Karpas-422 (cell line): ENCODE data around the gene ZNF492. TPM values are rescaled to one million over a fixed set of nuclear protein-coding genes. Genes with fewer than 3 reads are reported as not detected.
"Not testable (repeated sequence)": the region's sequence is repeated elsewhere in the genome, so short reads cannot be mapped to it uniquely, and the experiment has no call there.

Experiments
- DNase-seq: peaks from one replicate; pipeline ENCODE4 v3.0.0-alpha.2; 2015
- H2AFZ ChIP-seq: fragments of 200-600 bp; sonication (generic); 2 replicates; pipeline ENCODE4 v1.6.1; 2014; ENCODE audit warnings: antibody characterized with exemption, low read length, mixed read lengths
- H3K27ac ChIP-seq: fragments of 200-600 bp; sonication (generic); 2 replicates; pipeline ENCODE4 v1.5.1; 2014; ENCODE audit warnings: mild to moderate bottlenecking, low read length, moderate library complexity
- H3K27me3 ChIP-seq: fragments of 200-600 bp; sonication (generic); 2 replicates; pipeline ENCODE4 v1.6.1; 2014; ENCODE audit warnings: low read length, mixed read lengths
- H3K36me3 ChIP-seq: fragments of 200-600 bp; sonication (generic); 2 replicates; pipeline ENCODE4 v1.6.1; 2014; ENCODE audit warnings: low read length, mixed read lengths; ENCODE audit not compliant: insufficient read depth
- H3K4me1 ChIP-seq: fragments of 200-600 bp; sonication (generic); 2 replicates; pipeline ENCODE4 v1.6.1; 2014; ENCODE audit warnings: mild to moderate bottlenecking, low read length, mixed read lengths
- H3K4me2 ChIP-seq: fragments of 200-600 bp; sonication (generic); 2 replicates; pipeline ENCODE4 v1.6.1; 2014; ENCODE audit warnings: low read length, low read depth, mild to moderate bottlenecking; ENCODE audit not compliant: poor library complexity, severe bottlenecking
- H3K4me3 ChIP-seq: fragments of 200-600 bp; sonication (generic); 2 replicates; pipeline ENCODE4 v1.5.1; 2014; ENCODE audit warnings: mild to moderate bottlenecking, antibody characterized with exemption, low read length, mixed read lengths
- H3K79me2 ChIP-seq: fragments of 200-600 bp; sonication (generic); 2 replicates; pipeline ENCODE4 v1.6.1; 2014; ENCODE audit warnings: mild to moderate bottlenecking, low read length, mixed read lengths
- H3K9ac ChIP-seq: fragments of 200-600 bp; sonication (generic); 2 replicates; pipeline ENCODE4 v1.6.0; 2014; ENCODE audit warnings: low read length
- H3K9me2 ChIP-seq: fragments of 200-600 bp; sonication (generic), shearing (Covaris generic); replicated peaks from 2 replicates; pipeline ENCODE4 v1.6.0; 2014; ENCODE audit warnings: mild to moderate bottlenecking, low read length, moderate library complexity; ENCODE audit not compliant: insufficient read depth
- H3K9me3 ChIP-seq: fragments of 300-700, 200-600 bp; sonication (generic); 2 replicates; pipeline ENCODE4 v1.6.1; 2014; ENCODE audit warnings: low read length, mixed read lengths
- H4K20me1 ChIP-seq: fragments of 200-600 bp; sonication (generic); 2 replicates; pipeline ENCODE4 v1.6.1; 2014; ENCODE audit warnings: mild to moderate bottlenecking, antibody characterized with exemption, low read length, low read depth; ENCODE audit not compliant: insufficient read depth
- total RNA-seq: library from RNA; depleted of rRNA; stranded (reverse); fragments of >200 nt; shearing (Covaris generic); gene quantifications from 2 replicates; pipeline ENCODE4 v1.2.3, GENCODE V29; 2014; ENCODE audit warnings: low replicate concordance

ZNF492 gene
- total RNA-seq, 1 experiment from 2014 or later: not detected

DNA sequence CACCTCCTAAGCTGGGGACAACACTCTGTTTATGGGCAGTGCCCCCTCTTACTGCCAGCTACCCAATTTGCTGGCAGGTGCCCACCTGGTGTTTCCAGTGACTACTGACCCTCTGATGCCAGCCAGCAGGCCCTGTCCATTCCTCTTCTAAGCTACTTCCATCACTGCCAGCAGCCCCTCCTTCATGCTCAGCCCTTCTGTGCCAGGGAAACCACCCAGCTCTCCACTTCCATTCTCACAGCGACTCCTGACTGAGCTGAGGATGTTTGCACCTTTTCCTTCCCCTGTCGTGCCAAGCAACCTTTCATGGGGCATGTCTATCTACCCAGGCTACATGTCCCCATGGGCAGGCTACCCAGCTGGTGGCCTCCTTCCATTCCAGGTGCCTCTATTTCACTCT is 24.0 kb upstream of the ZNF492 start:
- no peaks in the 10 kb centered on the region for H3K9me2 ChIP-seq
- H4K20me1 ChIP-seq: no peaks in the 10 kb centered on the region
- no peak overlapping the region for H3K4me3 ChIP-seq
- no peaks in the 10 kb centered on the region for H3K36me3 ChIP-seq
- no peaks in the 10 kb centered on the region for H3K27me3 ChIP-seq
- no peak overlapping the region for H3K4me2 ChIP-seq
- H3K9me3 ChIP-seq: peaks cover 8% of the 10 kb centered on the region
- no peaks in the 10 kb centered on the region for H3K79me2 ChIP-seq
- H3K4me1 ChIP-seq: no peaks in the 10 kb centered on the region
- H2AFZ ChIP-seq: no peak overlapping the region
- no peak overlapping the region for H3K27ac ChIP-seq
- no peak for DNase-seq
- no peak overlapping the region for H3K9ac ChIP-seq

DNA sequence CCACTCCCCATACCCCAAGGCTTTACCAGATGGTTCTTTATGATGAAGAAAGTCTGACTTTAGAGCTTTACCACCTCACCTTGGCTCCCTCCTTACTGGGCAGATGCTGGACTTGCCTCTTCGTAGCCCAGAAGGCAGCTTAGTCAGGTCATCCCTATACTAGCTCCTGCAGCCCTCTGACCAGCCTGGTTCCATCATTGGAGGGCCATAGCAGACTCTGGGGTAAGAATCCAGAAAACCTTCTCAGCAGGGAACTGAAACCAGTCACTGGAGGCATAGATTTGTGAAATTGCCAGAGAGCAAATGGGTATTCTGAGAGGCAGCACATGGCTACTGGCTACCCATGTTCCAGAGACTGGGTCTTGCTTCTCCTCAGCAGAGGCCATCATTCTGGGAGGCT is 21.8 kb upstream of the ZNF492 start:
- Histone ChIP-seq H3K27ac (no peak overlapping the region), H3K4me3 (no peak overlapping the region), H3K9me2 (no peaks in the 10 kb centered on the region), H3K27me3 (no peaks in the 10 kb centered on the region), H3K9me3 (peaks cover 13% of the 10 kb centered on the region), H3K4me2 (no peak overlapping the region), H4K20me1 (no peaks in the 10 kb centered on the region), H3K9ac (no peak overlapping the region), H3K4me1 (no peaks in the 10 kb centered on the region), H3K36me3 (no peaks in the 10 kb centered on the region), H3K79me2 (no peaks in the 10 kb centered on the region), H2AFZ (no peak overlapping the region)
- no peak for DNase-seq

DNA sequence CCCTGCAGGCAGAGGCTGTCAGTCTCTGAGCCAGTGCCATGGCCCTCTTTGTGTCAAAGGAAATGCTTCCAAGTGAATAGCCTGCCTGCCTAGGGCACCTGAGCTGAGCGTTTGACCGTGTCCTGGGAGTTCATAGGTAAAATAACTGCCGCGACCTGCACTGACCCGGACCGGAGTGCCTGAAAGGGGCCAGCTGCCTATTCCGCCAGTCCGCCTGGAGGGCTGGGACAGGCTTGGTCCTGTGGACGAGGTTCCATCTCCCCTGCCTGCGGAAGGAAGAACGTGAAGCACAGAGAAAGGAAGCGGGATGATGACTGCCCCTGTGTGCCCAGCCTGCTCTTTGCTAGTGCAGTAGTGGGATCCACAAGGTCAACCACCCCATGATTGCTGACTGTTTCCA is 17.5 kb upstream of the ZNF492 start:
- H3K4me2 ChIP-seq: no peak overlapping the region
- H3K4me1 ChIP-seq: no peaks in the 10 kb centered on the region
- no peaks in the 10 kb centered on the region for H3K36me3 ChIP-seq
- H3K9me2 ChIP-seq: no peaks in the 10 kb centered on the region
- peaks cover 17% of the 10 kb centered on the region; the same call in 1 of the 2 replicates for H3K9me3 ChIP-seq
- H3K4me3 ChIP-seq: no peak overlapping the region
- H3K27me3 ChIP-seq: no peaks in the 10 kb centered on the region
- no peak for DNase-seq
- no peak overlapping the region for H3K9ac ChIP-seq
- no peaks in the 10 kb centered on the region for H3K79me2 ChIP-seq
- no peaks in the 10 kb centered on the region for H4K20me1 ChIP-seq
- no peak overlapping the region for H3K27ac ChIP-seq
- no peak overlapping the region for H2AFZ ChIP-seq

DNA sequence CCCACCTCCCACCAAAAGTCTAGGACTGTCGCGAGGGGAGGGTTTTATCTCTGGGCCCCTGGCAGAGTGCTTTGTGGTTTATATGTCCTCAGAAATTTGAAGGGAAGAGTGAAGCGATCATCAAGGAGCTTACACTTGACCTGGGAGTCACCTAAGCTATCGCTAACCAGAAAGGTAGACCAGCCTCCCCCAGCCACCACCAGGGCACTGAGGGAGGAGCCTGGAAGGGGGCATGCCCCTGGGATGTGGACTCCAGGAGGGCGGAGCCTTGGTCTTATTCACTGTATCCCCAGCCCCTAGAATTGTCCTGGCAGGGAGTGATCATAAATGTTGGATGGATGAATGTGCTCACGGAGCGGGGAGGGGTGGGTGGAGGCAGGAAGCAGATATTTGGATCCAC is 16.9 kb upstream of the ZNF492 start:
- H3K27me3 ChIP-seq, H3K9me2 ChIP-seq, H3K36me3 ChIP-seq, H3K27ac ChIP-seq, H3K4me2 ChIP-seq, H3K4me3 ChIP-seq, H4K20me1 ChIP-seq, H3K9ac ChIP-seq, H2AFZ ChIP-seq, H3K79me2 ChIP-seq, H3K4me1 ChIP-seq, DNase-seq: not testable (repeated sequence)
- peaks cover 16% of the 10 kb centered on the region; the same call in 1 of the 2 replicates for H3K9me3 ChIP-seq

DNA sequence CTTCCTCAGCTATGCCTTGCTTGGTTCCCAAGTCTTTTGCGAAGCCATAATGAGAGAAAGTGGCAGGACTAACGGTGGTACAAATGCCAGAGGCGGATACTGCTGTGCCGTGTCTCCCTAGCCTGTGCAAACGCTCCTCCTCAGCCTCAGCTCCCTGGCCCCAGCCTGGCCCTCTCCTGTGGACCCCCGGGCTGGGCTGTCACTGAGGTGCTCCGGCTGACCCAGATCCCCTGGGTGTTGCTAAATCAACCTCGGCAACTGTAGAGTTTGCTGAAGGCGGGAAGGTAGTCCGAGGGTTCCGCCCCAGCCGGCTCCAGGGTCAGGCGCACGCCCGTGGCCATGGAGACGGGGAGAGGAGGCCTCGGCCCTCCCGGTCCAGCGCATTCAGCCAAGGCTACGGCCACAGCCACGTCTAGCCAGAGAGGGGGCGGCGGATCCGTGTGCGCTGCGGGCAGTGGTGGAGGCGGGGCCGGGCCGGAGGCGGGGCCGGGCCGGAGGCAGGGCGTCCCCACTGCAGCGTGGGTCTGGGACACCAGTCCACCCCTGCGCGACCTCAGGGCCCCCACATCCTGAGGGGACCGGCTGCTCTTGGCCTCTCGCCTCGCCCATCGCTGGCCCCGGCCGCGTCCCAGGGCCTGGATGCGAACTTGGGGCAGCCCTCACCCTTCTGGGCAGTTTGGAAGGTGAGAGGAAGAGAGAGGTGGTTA is 16.4 kb upstream of the ZNF492 start:
- Histone ChIP-seq H2AFZ (no peak overlapping the region), H4K20me1 (no peaks in the 10 kb centered on the region), H3K9me2 (no peaks in the 10 kb centered on the region), H3K4me2 (no peak overlapping the region), H3K79me2 (no peaks in the 10 kb centered on the region), H3K9me3 (peaks cover 12% of the 10 kb centered on the region; the same call in 1 of the 2 replicates), H3K36me3 (no peaks in the 10 kb centered on the region), H3K4me3 (no peak overlapping the region), H3K4me1 (no peaks in the 10 kb centered on the region), H3K9ac (no peak overlapping the region), H3K27ac (no peak overlapping the region), H3K27me3 (no peaks in the 10 kb centered on the region)
- no peak for DNase-seq

DNA sequence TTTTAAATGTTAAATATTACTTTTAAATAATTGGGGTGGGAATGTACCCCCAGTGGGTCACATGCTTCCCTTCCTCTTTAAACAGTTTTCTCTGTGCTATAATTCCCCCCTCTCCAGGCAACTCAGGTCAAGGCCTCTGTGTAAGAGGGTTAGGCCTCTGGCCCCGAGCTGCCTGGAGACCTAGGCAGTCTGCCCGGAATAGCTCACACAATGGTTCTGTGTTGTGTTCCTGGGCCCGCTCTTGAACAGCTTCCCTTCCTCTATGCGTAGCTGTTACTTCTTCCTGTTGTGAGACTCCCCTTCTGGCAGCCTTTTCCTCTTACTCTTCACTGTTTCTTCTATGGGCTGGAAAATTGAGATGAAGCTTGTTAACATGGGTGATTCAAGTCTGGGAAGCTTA is 14.8 kb upstream of the ZNF492 start:
- H3K36me3 ChIP-seq: no peaks in the 10 kb centered on the region
- no peak for DNase-seq
- H3K4me2 ChIP-seq: no peak overlapping the region
- no peaks in the 10 kb centered on the region for H3K9me2 ChIP-seq
- peaks cover 12% of the 10 kb centered on the region; the same call in 1 of the 2 replicates for H3K9me3 ChIP-seq
- no peaks in the 10 kb centered on the region for H4K20me1 ChIP-seq
- H3K27me3 ChIP-seq: no peaks in the 10 kb centered on the region
- H3K4me1 ChIP-seq: no peaks in the 10 kb centered on the region
- H3K9ac ChIP-seq: no peak overlapping the region
- no peaks in the 10 kb centered on the region for H3K79me2 ChIP-seq
- H3K27ac ChIP-seq: no peak overlapping the region
- no peak overlapping the region for H3K4me3 ChIP-seq
- H2AFZ ChIP-seq: no peak overlapping the region

DNA sequence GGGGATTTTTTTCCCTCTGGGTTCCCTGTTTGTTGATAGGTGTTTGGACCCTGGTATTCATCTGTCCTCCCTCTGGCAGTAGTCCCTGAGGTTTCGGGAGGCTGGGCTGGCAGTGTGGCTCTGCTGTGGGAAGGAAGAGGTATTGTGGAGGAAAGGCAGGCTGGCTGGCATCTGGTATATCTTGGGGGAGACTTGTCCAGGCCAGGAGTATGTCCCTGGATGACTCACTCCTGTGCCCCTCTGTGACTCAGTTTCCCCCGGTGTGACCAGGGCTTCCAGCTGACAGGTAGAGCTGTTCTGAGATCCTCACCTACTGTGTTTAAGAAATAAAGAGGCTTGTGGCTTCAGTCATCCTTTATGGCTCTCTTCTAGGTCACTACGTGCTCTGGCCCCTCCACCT is 14.2 kb upstream of the ZNF492 start:
- H3K4me3 ChIP-seq: no peak overlapping the region
- no peaks in the 10 kb centered on the region for H3K9me2 ChIP-seq
- H3K27ac ChIP-seq: no peak overlapping the region
- H3K27me3 ChIP-seq: no peaks in the 10 kb centered on the region
- no peak overlapping the region for H2AFZ ChIP-seq
- peaks cover 15% of the 10 kb centered on the region; the same call in 1 of the 2 replicates for H3K9me3 ChIP-seq
- H3K9ac ChIP-seq: no peak overlapping the region
- no peaks in the 10 kb centered on the region for H3K79me2 ChIP-seq
- no peaks in the 10 kb centered on the region for H4K20me1 ChIP-seq
- DNase-seq: no peak
- no peak overlapping the region for H3K4me2 ChIP-seq
- no peaks in the 10 kb centered on the region for H3K4me1 ChIP-seq
- H3K36me3 ChIP-seq: no peaks in the 10 kb centered on the region

DNA sequence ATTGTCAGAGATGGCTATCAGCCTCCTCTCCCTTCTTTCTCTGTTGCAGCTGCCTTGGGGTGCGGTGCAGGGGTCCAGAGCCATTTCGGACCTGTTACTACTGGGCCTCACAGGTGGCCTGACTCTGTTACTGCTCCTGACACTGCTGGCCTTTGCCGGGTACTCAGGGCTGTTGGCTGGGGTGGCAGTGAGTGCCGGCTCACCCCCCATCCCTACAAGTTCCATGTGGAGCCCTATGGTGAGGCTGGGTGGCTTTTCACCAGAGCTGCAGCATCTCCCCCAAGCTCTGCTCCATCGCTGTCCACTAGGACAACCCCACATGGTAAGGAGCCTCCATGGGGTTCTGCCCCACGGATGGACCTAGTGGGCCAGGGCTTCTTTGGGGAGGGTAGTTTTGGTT is 13.7 kb upstream of the ZNF492 start:
- Histone ChIP-seq H3K27ac (no peak overlapping the region), H3K9me3 (peaks cover 15% of the 10 kb centered on the region; the same call in 1 of the 2 replicates)

More for the DNA sequence above, 13.7 kb upstream of the ZNF492 start:
- no peak for DNase-seq
- Histone ChIP-seq H3K79me2 (no peaks in the 10 kb centered on the region), H3K9me2 (no peaks in the 10 kb centered on the region), H3K4me3 (no peak overlapping the region), H3K4me2 (no peak overlapping the region), H4K20me1 (no peaks in the 10 kb centered on the region), H3K4me1 (no peaks in the 10 kb centered on the region), H3K36me3 (no peaks in the 10 kb centered on the region), H2AFZ (no peak overlapping the region), H3K27me3 (no peaks in the 10 kb centered on the region), H3K9ac (no peak overlapping the region)
